Right renal cortex interstitium (tissue), 3 donors: Measurements from ENCODE around the gene LGMN. TPM values are rescaled to one million over a fixed set of nuclear protein-coding genes. Genes with fewer than 3 reads are reported as not detected.

Experiments
- DNase-seq, 3 donors: peaks; one replicate each; pipeline ENCODE4 v3.0.0-alpha.2; 2013; ENCODE audit warnings: low read depth in 3 of 3, low spot score in 2 of 3
- polyA plus RNA-seq, 3 donors: library from polyadenylated mRNA; unstranded; fragments of 120-200 nt; gene quantifications; one replicate each; pipeline ENCODE4 v1.2.1, GENCODE V29; 2013; ENCODE audit not compliant: insufficient read length in 3 of 3

LGMN gene
- polyA plus RNA-seq, 3 donors: 135 to 158 (median 136) TPM

- DNase-seq: no peak
Measured at GRCh38 chr14:92679246-92679645, 69.2 kb downstream of the LGMN start.

GRCh38 chr14:92678766-92679165 is 69.7 kb downstream of the LGMN start:
- DNase-seq: no peak

GRCh38 chr14:92677955-92678354 is 70.5 kb downstream of the LGMN start:
- DNase-seq: no peak

- no peak for DNase-seq
Measured at GRCh38 chr14:92677087-92677668, 71.2 kb downstream of the LGMN start.

GRCh38 chr14:92676403-92677086 is 71.9 kb downstream of the LGMN start:
- DNase-seq: no peak

- no peak for DNase-seq
Measured at GRCh38 chr14:92675976-92676375, 72.5 kb downstream of the LGMN start.

- no peak for DNase-seq
Measured at GRCh38 chr14:92675421-92675820, 73.0 kb downstream of the LGMN start.

- no peak for DNase-seq
Measured at GRCh38 chr14:92673601-92674150, 74.8 kb downstream of the LGMN start.

- no peak for DNase-seq
Measured at GRCh38 chr14:92670643-92671366, 77.6 kb downstream of the LGMN start.

GRCh38 chr14:92670160-92670559 is 78.3 kb downstream of the LGMN start:
- DNase-seq: no peak

GRCh38 chr14:92668276-92668973 is 80.0 kb downstream of the LGMN start:
- DNase-seq: no peak

- no peak for DNase-seq
Measured at GRCh38 chr14:92666251-92666650, 82.2 kb downstream of the LGMN start.

GRCh38 chr14:92665661-92666110 is 82.7 kb downstream of the LGMN start:
- no peak for DNase-seq

GRCh38 chr14:92663049-92663448 is 85.4 kb downstream of the LGMN start:
- no peak for DNase-seq

- no peak for DNase-seq
Measured at GRCh38 chr14:92660571-92660970, 87.9 kb downstream of the LGMN start.

GRCh38 chr14:92659765-92660561 is 88.5 kb downstream of the LGMN start:
- no peak for DNase-seq

- no peak for DNase-seq
Measured at GRCh38 chr14:92658684-92659083, 89.7 kb downstream of the LGMN start.

- DNase-seq: no peak
Measured at GRCh38 chr14:92658160-92658559, 90.3 kb downstream of the LGMN start.

- DNase-seq: no peak
Measured at GRCh38 chr14:92657457-92658142, 90.8 kb downstream of the LGMN start.
